DMS114 treated with DMSO at 0.1 percent for 48 hours (cell line): ENCODE data around the gene TP53TG3C.
"Not testable (repeated sequence)": the region's sequence is repeated elsewhere in the genome, so short reads cannot be mapped to it uniquely, and the experiment has no call there.

Experiments
- DNase-seq: peaks from one replicate; lab custom pipeline; 2025; ENCODE audit not compliant: unreplicated experiment; lab: John Stamatoyannopoulos, UW

Gene TP53TG3C

GRCh38 chr16:33193926-33194325, at the start of gene TP53TG3C:
Gene TP53TG3C (plus strand): TSS chr16:33194226. CDS start chr16:33194294, 68 bp downstream.
- DNase-seq, result not testable (repeated sequence)
